ENCODE results near the gene PTPRM.
"Not testable (repeated sequence)": the region's sequence is repeated elsewhere in the genome, so short reads cannot be mapped to it uniquely, and the experiment has no call there.

PTPRM gene

GRCh38 chr18:8018701-8019331 lies 451.7 kb downstream of the PTPRM start:
- DNase-seq: no peak

- no peak for DNase-seq
Measured at GRCh38 chr18:8019600-8019999, 452.5 kb downstream of the PTPRM start.

GRCh38 chr18:8020132-8020846 lies 453.2 kb downstream of the PTPRM start:
- DNase-seq: no peak

- no peak for DNase-seq
Measured at GRCh38 chr18:8029061-8029460, 461.9 kb downstream of the PTPRM start.

GRCh38 chr18:8029731-8030130 lies 462.6 kb downstream of the PTPRM start:
- no peak for DNase-seq

- DNase-seq: no peak
Measured at GRCh38 chr18:8030201-8030600, 463.1 kb downstream of the PTPRM start.

GRCh38 chr18:8031496-8031895 lies 464.4 kb downstream of the PTPRM start:
- no peak for DNase-seq

GRCh38 chr18:8034674-8035073 lies 467.6 kb downstream of the PTPRM start:
- DNase-seq: no peak

GRCh38 chr18:8036551-8036950 lies 469.4 kb downstream of the PTPRM start:
- DNase-seq: no peak

- no peak for DNase-seq
Measured at GRCh38 chr18:8037296-8037695, 470.2 kb downstream of the PTPRM start.

- DNase-seq: no peak
Measured at GRCh38 chr18:8040021-8040420, 472.9 kb downstream of the PTPRM start.

GRCh38 chr18:8041526-8042111 lies 474.5 kb downstream of the PTPRM start:
- no peak for DNase-seq

- DNase-seq: no peak
Measured at GRCh38 chr18:8044004-8044403, 476.9 kb downstream of the PTPRM start.

- DNase-seq: no peak
Measured at GRCh38 chr18:8045160-8045883, 478.2 kb downstream of the PTPRM start.

- DNase-seq: no peak
Measured at GRCh38 chr18:8045884-8046281, 478.8 kb downstream of the PTPRM start.

- no peak for DNase-seq
Measured at GRCh38 chr18:8046441-8046840, 479.3 kb downstream of the PTPRM start.

- no peak for DNase-seq
Measured at GRCh38 chr18:8049147-8049546, 482.0 kb downstream of the PTPRM start.

- no peak for DNase-seq
Measured at GRCh38 chr18:8050616-8051329, 483.7 kb downstream of the PTPRM start.

GRCh38 chr18:8051453-8051852 lies 484.3 kb downstream of the PTPRM start:
- no peak for DNase-seq

GRCh38 chr18:8052237-8052701 lies 485.2 kb downstream of the PTPRM start:
- DNase-seq: no peak

- no peak for DNase-seq
Measured at GRCh38 chr18:8056723-8057122, 489.6 kb downstream of the PTPRM start.

GRCh38 chr18:8063152-8063551 lies 496.0 kb downstream of the PTPRM start:
- not testable (repeated sequence) for DNase-seq

GRCh38 chr18:8063733-8064132 lies 496.6 kb downstream of the PTPRM start:
- DNase-seq: no peak

All from activated CD8-positive, alpha-beta memory T cell treated with anti-CD3 and anti-CD28 coated beads, Interleukin-2, amount 50 U/mL, for 4 hours (primary cell).